Keratinocyte (primary cell): Measurements from ENCODE around the gene ARHGEF19. TPM values are rescaled to one million over a fixed set of nuclear protein-coding genes. Genes with fewer than 3 reads are reported as not detected.
A peak's percentile ranks its signal among the peaks of the same experiment; 100 is the strongest.

Experiments used
- DNase-seq: peaks from one replicate; pipeline ENCODE4 v3.0.0-alpha.2; 2011; ENCODE audit warnings: low read depth, missing footprints, low spot score
- FAIRE-seq: peaks from 2 replicates; lab custom pipeline; 2011; peaks lifted over from hg19 to GRCh38; lab: Jason Lieb, UNC
- H2AFZ ChIP-seq: 2 replicates; pipeline ENCODE4 v1.6.0; 2012; ENCODE audit warnings: low read length, control low read depth, inconsistent platforms; ENCODE audit not compliant: control insufficient read depth
- H3K27ac ChIP-seq: 2 replicates; pipeline ENCODE4 v1.5.1; 2011; ENCODE audit warnings: low read length; ENCODE audit not compliant: control insufficient read depth, insufficient read depth
- H3K27me3 ChIP-seq: 3 replicates; pipeline ENCODE4 v1.6.0; 2011; ENCODE audit warnings: low read length; ENCODE audit not compliant: control insufficient read depth, insufficient read depth; ENCODE audit errors: extremely low read depth
- H3K36me3 ChIP-seq, 2 experiments: 2 replicates in 1 of 2; 3 replicates in 1 of 2; pipeline ENCODE4 v1.5.1; 2011; ENCODE audit warnings: low read length in 2 of 2, mild to moderate bottlenecking in 1 of 2; ENCODE audit not compliant: control insufficient read depth in 2 of 2, insufficient read depth in 2 of 2; ENCODE audit errors: extremely low read depth in 1 of 2
- H3K4me1 ChIP-seq: 3 replicates; pipeline ENCODE4 v1.5.1; 2011; ENCODE audit warnings: low read length; ENCODE audit not compliant: control insufficient read depth, insufficient read depth; ENCODE audit errors: extremely low read depth
- H3K4me2 ChIP-seq: 3 replicates; pipeline ENCODE4 v1.6.0; 2011; ENCODE audit warnings: low read depth, low read length; ENCODE audit not compliant: control insufficient read depth, insufficient read depth; ENCODE audit errors: extremely low read depth
- H3K4me3 ChIP-seq, 3 experiments: fragments of 200-600 bp in 1 of 3; sonication (generic) in 1 of 3; 2 replicates in 2 of 3; 3 replicates in 1 of 3; pipeline ENCODE4 v1.5.1; 2011 to 2016; ENCODE audit warnings: low read length in 3 of 3, mild to moderate bottlenecking in 3 of 3, control low read depth in 2 of 3, inconsistent platforms in 1 of 3, low read depth in 1 of 3, mixed read lengths in 1 of 3, mixed run types in 1 of 3, moderate library complexity in 1 of 3; ENCODE audit not compliant: control insufficient read depth in 2 of 3, insufficient read depth in 2 of 3; ENCODE audit errors: extremely low read depth in 1 of 3
- H3K79me2 ChIP-seq: 2 replicates; pipeline ENCODE4 v1.6.0; 2012; ENCODE audit warnings: low read length; ENCODE audit not compliant: control insufficient read depth, insufficient read depth
- H3K9ac ChIP-seq: 3 replicates; pipeline ENCODE4 v1.6.0; 2011; ENCODE audit warnings: low read length; ENCODE audit not compliant: control insufficient read depth, insufficient read depth; ENCODE audit errors: extremely low read depth
- H3K9me1 ChIP-seq: 3 replicates; pipeline ENCODE4 v1.6.0; 2011; ENCODE audit warnings: low read length; ENCODE audit not compliant: control insufficient read depth, insufficient read depth; ENCODE audit errors: extremely low read depth
- H3K9me3 ChIP-seq: 2 replicates; pipeline ENCODE4 v1.5.1; 2012; ENCODE audit warnings: low read depth, low read length; ENCODE audit not compliant: control insufficient read depth
- H4K20me1 ChIP-seq: 3 replicates; pipeline ENCODE4 v1.6.0; 2011; ENCODE audit warnings: low read length; ENCODE audit not compliant: control insufficient read depth, insufficient read depth; ENCODE audit errors: extremely low read depth
- CTCF ChIP-seq, 3 experiments: IDR thresholded peaks in 1 of 3; conservative IDR thresholded peaks in 1 of 3; optimal IDR thresholded peaks in 1 of 3; 2 replicates in 2 of 3; 3 replicates in 1 of 3; pipeline versions ENCODE3 to v1.5.1; 2011; ENCODE audit warnings: low read length in 3 of 3, mild to moderate bottlenecking in 3 of 3, moderate library complexity in 2 of 3, control low read depth in 1 of 3, inconsistent platforms in 1 of 3; ENCODE audit not compliant: insufficient read depth in 2 of 3; ENCODE audit errors: extremely low read depth in 1 of 3
- EZH2 ChIP-seq: IDR thresholded peaks from one replicate; pipeline ENCODE4 v1.6.1; 2012; ENCODE audit warnings: inconsistent platforms, mild to moderate bottlenecking, low read length, moderate library complexity
- dilution Hi-C: fragments of 300-500 bp; cut with MboI; formaldehyde crosslinking; loops from one replicate; pipeline ENCODE4 v1.7.0; 2020; ENCODE audit warnings: low sequenced_read_pairs; ENCODE audit not compliant: extremely low pct_ligation_motif_present
- polyA plus RNA-seq, 5 experiments: library from polyadenylated mRNA; depleted of rRNA in 3 of 5; stranded (reverse) in 3 of 5; stranded (forward) in 1 of 5; unstranded in 1 of 5; fragments of >200 nt; gene quantifications; 1 replicate in 1 of 5; 2 replicates in 3 of 5; 3 replicates in 1 of 5; pipeline versions ENCODE4 v1.2.1 to v1.2.3, GENCODE V29; 2011 to 2012; ENCODE audit warnings: missing spikeins in 2 of 5, low read depth in 1 of 5, low replicate concordance in 1 of 5

The ARHGEF19 gene
- polyA plus RNA-seq, 1 donor (not counting 4 experiments of a cell fraction or from before 2014, with no cell fraction given): 5.0 TPM

- Histone ChIP-seq H3K27ac (peak overlapping the region; percentile 40), H3K4me1 (peaks cover 27% of the 10 kb centered on the region), H3K4me2 (peak overlapping the region; percentile 73), H4K20me1 (no peaks in the 10 kb centered on the region), H3K4me3 (peak overlapping the region; percentile 34 to 53 (median 49)), H2AFZ (peak overlapping the region; percentile 26), H3K9me3 (no peaks in the 10 kb centered on the region), H3K9ac (peak overlapping the region; percentile 63), H3K27me3 (no peaks in the 10 kb centered on the region), H3K9me1 (no peaks in the 10 kb centered on the region), H3K36me3 (no peaks in the 10 kb centered on the region), H3K79me2 (no peaks in the 10 kb centered on the region)
- dilution Hi-C loops: no loop called here
- no peak for FAIRE-seq
- no peak for TF ChIP-seq EZH2
- DNase-seq: no peak
These were observed 44.9 kb downstream of the ARHGEF19 start for GRCh38 chr1:16167331-16168143.

GRCh38 chr1:16166117-16166516, 46.3 kb downstream of the ARHGEF19 start:
- Histone ChIP-seq H3K4me2 (no peak overlapping the region), H4K20me1 (no peaks in the 10 kb centered on the region), H3K27me3 (no peaks in the 10 kb centered on the region), H3K9me1 (no peaks in the 10 kb centered on the region), H3K36me3 (peaks cover 1 to 3% of the 10 kb centered on the region in 2 experiments), H2AFZ (no peak overlapping the region), H3K79me2 (no peaks in the 10 kb centered on the region), H3K4me3 (no peak overlapping the region), H3K9me3 (no peaks in the 10 kb centered on the region), H3K9ac (no peak overlapping the region), H3K4me1 (peaks cover 23% of the 10 kb centered on the region), H3K27ac (no peak overlapping the region)
- dilution Hi-C loops: no loop called here
- no peak for DNase-seq
- TF ChIP-seq EZH2: no peak
- TF ChIP-seq CTCF (optimal IDR thresholded peaks at IDR 0.05 in 1 of 3, IDR thresholded peaks at IDR 0.05 in 1 of 3, conservative IDR thresholded peaks at IDR 0.05 in 1 of 3; ENCODE audit: extremely low read depth in 1 of 3, insufficient read depth in 2 of 3, low read length in 3 of 3): no peak
- FAIRE-seq: no peak
